ENCODE results near the gene SPEM3.

Gene SPEM3

GRCh38 chr17:7419819-7420610, 8.6 kb upstream of the SPEM3 start, which contains the start of gene SPEM1:
Gene SPEM1, plus strand, starts transcription at chr17:7420324. Its CDS starts 61 bp downstream, at chr17:7420385.
- TF ChIP-seq Cebpa-rat (IDR thresholded peaks at IDR 0.05), result no peak
- H3K4me1 ChIP-seq, result peaks cover 8% of the 10 kb centered on the region
- H3K27me3 ChIP-seq, result no peaks in the 10 kb centered on the region
- no peaks in the 10 kb centered on the region for H4K20me1 ChIP-seq
- H3K36me3 ChIP-seq, result peaks cover 27% of the 10 kb centered on the region
- no peak within 1 kb of the TSS for H3K27ac ChIP-seq
- no peaks in the 10 kb centered on the region for H3K9me3 ChIP-seq
- H3K4me3 ChIP-seq, result no peak within 1 kb of the TSS
- no peak within 1 kb of the TSS for H3K4me2 ChIP-seq
- no peak within 1 kb of the TSS for H3K9ac ChIP-seq

- H3K4me2 ChIP-seq, result no peak overlapping the region
- H3K4me3 ChIP-seq, result no peak overlapping the region
- no peaks in the 10 kb centered on the region for H3K9me3 ChIP-seq
- H3K27me3 ChIP-seq, result no peaks in the 10 kb centered on the region
- H3K27ac ChIP-seq, result no peak overlapping the region
- no peak overlapping the region for H3K9ac ChIP-seq
- peaks cover 8% of the 10 kb centered on the region for H3K4me1 ChIP-seq
- no peak for TF ChIP-seq Cebpa-rat (IDR thresholded peaks at IDR 0.05)
- peaks cover 15% of the 10 kb centered on the region for H3K36me3 ChIP-seq
- no peaks in the 10 kb centered on the region for H4K20me1 ChIP-seq
These were observed 7.5 kb upstream of the SPEM3 start for GRCh38 chr17:7421186-7421585.

GRCh38 chr17:7423679-7424078, 5.0 kb upstream of the SPEM3 start:
- Histone ChIP-seq H3K36me3 (no peaks in the 10 kb centered on the region; the same call in 1 of the 2 replicates), H3K9me3 (no peaks in the 10 kb centered on the region), H3K4me3 (no peak overlapping the region), H3K4me2 (no peak overlapping the region), H4K20me1 (no peaks in the 10 kb centered on the region), H3K9ac (no peak overlapping the region), H3K27ac (no peak overlapping the region), H3K27me3 (no peaks in the 10 kb centered on the region), H3K4me1 (peaks cover 8% of the 10 kb centered on the region)
- no peak for TF ChIP-seq Cebpa-rat (IDR thresholded peaks at IDR 0.05)

- H3K36me3 ChIP-seq, result no peaks in the 10 kb centered on the region
- H3K9ac ChIP-seq, result no peak within 1 kb of the TSS
- TF ChIP-seq Cebpa-rat (IDR thresholded peaks at IDR 0.05), result no peak
- H4K20me1 ChIP-seq, result no peaks in the 10 kb centered on the region
- no peaks in the 10 kb centered on the region for H3K27me3 ChIP-seq
- no peak within 1 kb of the TSS for H3K4me3 ChIP-seq
- H3K4me1 ChIP-seq, result peaks cover 8% of the 10 kb centered on the region
- peak within 1 kb of the TSS; percentile 37 for H3K4me2 ChIP-seq
- no peak within 1 kb of the TSS for H3K27ac ChIP-seq
- H3K9me3 ChIP-seq, result no peaks in the 10 kb centered on the region
These were observed 3.3 kb upstream of the SPEM3 start, which contains the start of gene SPEM2 for GRCh38 chr17:7425316-7425715. Gene SPEM2, plus strand, starts transcription at chr17:7425616. Its CDS starts 73 bp downstream, at chr17:7425689.

GRCh38 chr17:7425756-7426155, 2.9 kb upstream of the SPEM3 start:
- Histone ChIP-seq H3K4me2 (no peak overlapping the region), H4K20me1 (no peaks in the 10 kb centered on the region), H3K36me3 (no peaks in the 10 kb centered on the region), H3K4me1 (peaks cover 8% of the 10 kb centered on the region), H3K4me3 (no peak overlapping the region), H3K9ac (no peak overlapping the region), H3K9me3 (no peaks in the 10 kb centered on the region), H3K27me3 (no peaks in the 10 kb centered on the region), H3K27ac (no peak overlapping the region)
- no peak for TF ChIP-seq Cebpa-rat (IDR thresholded peaks at IDR 0.05)

- H3K27me3 ChIP-seq, result no peaks in the 10 kb centered on the region
- H3K4me1 ChIP-seq, result peaks cover 8% of the 10 kb centered on the region
- no peak for TF ChIP-seq Cebpa-rat (IDR thresholded peaks at IDR 0.05)
- H3K4me2 ChIP-seq, result no peak overlapping the region
- H3K27ac ChIP-seq, result no peak overlapping the region
- no peaks in the 10 kb centered on the region for H3K36me3 ChIP-seq
- no peaks in the 10 kb centered on the region for H3K9me3 ChIP-seq
- H3K4me3 ChIP-seq, result no peak overlapping the region
- no peak overlapping the region for H3K9ac ChIP-seq
- H4K20me1 ChIP-seq, result no peaks in the 10 kb centered on the region
These were observed 2.3 kb upstream of the SPEM3 start for GRCh38 chr17:7426203-7426863.

GRCh38 chr17:7426896-7427489, 1.7 kb upstream of the SPEM3 start:
- H3K9me3 ChIP-seq, result no peaks in the 10 kb centered on the region
- H3K4me2 ChIP-seq, result no peak overlapping the region
- H4K20me1 ChIP-seq, result no peaks in the 10 kb centered on the region
- H3K27me3 ChIP-seq, result no peaks in the 10 kb centered on the region
- H3K4me3 ChIP-seq, result no peak overlapping the region
- peaks cover 8% of the 10 kb centered on the region for H3K4me1 ChIP-seq
- no peak overlapping the region for H3K27ac ChIP-seq
- no peaks in the 10 kb centered on the region for H3K36me3 ChIP-seq
- TF ChIP-seq Cebpa-rat (IDR thresholded peaks at IDR 0.05), result no peak
- no peak overlapping the region for H3K9ac ChIP-seq

GRCh38 chr17:7427549-7427948, 1.1 kb upstream of the SPEM3 start:
- Histone ChIP-seq H3K9me3 (no peaks in the 10 kb centered on the region), H3K4me2 (no peak overlapping the region), H3K36me3 (no peaks in the 10 kb centered on the region), H3K27me3 (no peaks in the 10 kb centered on the region), H3K4me1 (peaks cover 8% of the 10 kb centered on the region), H4K20me1 (no peaks in the 10 kb centered on the region), H3K9ac (no peak overlapping the region), H3K4me3 (no peak overlapping the region), H3K27ac (no peak overlapping the region)
- no peak for TF ChIP-seq Cebpa-rat (IDR thresholded peaks at IDR 0.05)

GRCh38 chr17:7429722-7430121, 1.1 kb downstream of the SPEM3 start:
- Histone ChIP-seq H3K4me3 (no peak overlapping the region), H3K4me1 (peaks cover 3% of the 10 kb centered on the region), H3K4me2 (no peak overlapping the region), H3K36me3 (no peaks in the 10 kb centered on the region), H3K27me3 (no peaks in the 10 kb centered on the region), H3K9ac (no peak overlapping the region), H3K27ac (no peak overlapping the region), H4K20me1 (no peaks in the 10 kb centered on the region), H3K9me3 (no peaks in the 10 kb centered on the region)
- TF ChIP-seq Cebpa-rat (IDR thresholded peaks at IDR 0.05), result no peak

GRCh38 chr17:7431231-7431630, 2.6 kb downstream of the SPEM3 start:
- Histone ChIP-seq H3K4me3 (no peak overlapping the region), H3K27me3 (no peaks in the 10 kb centered on the region), H3K4me2 (no peak overlapping the region), H3K36me3 (no peaks in the 10 kb centered on the region), H3K9me3 (no peaks in the 10 kb centered on the region), H4K20me1 (peaks cover under 1% of the 10 kb centered on the region; the same call in 1 of the 2 replicates), H3K9ac (no peak overlapping the region), H3K27ac (no peak overlapping the region), H3K4me1 (peaks cover 3% of the 10 kb centered on the region)
- no peak for TF ChIP-seq Cebpa-rat (IDR thresholded peaks at IDR 0.05)
